Measurements from ENCODE around the gene NRN1L.

NRN1L gene

GRCh38 chr16:67892899-67893742 lies 8.4 kb downstream of the NRN1L start, which contains the start of gene PSKH1:
Gene PSKH1, plus strand, starts transcription at chr16:67893254. Its CDS starts 15,496 bp downstream, at chr16:67908750.
- peak; percentile 70 for DNase-seq (ENCODE audit: low read depth)
- TF ChIP-seq, protein P1, sequence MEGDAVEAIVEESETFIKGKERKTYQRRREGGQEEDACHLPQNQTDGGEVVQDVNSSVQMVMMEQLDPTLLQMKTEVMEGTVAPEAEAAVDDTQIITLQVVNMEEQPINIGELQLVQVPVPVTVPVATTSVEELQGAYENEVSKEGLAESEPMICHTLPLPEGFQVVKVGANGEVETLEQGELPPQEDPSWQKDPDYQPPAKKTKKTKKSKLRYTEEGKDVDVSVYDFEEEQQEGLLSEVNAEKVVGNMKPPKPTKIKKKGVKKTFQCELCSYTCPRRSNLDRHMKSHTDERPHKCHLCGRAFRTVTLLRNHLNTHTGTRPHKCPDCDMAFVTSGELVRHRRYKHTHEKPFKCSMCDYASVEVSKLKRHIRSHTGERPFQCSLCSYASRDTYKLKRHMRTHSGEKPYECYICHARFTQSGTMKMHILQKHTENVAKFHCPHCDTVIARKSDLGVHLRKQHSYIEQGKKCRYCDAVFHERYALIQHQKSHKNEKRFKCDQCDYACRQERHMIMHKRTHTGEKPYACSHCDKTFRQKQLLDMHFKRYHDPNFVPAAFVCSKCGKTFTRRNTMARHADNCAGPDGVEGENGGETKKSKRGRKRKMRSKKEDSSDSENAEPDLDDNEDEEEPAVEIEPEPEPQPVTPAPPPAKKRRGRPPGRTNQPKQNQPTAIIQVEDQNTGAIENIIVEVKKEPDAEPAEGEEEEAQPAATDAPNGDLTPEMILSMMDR (IDR thresholded peaks at IDR 0.05; ENCODE audit: low read depth, low read length, missing control alignments): no peak
- H3K4me3 ChIP-seq (ENCODE audit: low read depth, low read length): peak within 1 kb of the TSS; percentile 86

- no peak for DNase-seq (ENCODE audit: low read depth)
- H3K4me3 ChIP-seq (ENCODE audit: low read depth, low read length): peak overlapping the region; percentile 86
- TF ChIP-seq, protein P1 (IDR thresholded peaks at IDR 0.05; ENCODE audit: low read depth, low read length, missing control alignments): no peak
Observed at GRCh38 chr16:67893743-67894399, 9.2 kb downstream of the NRN1L start.

DNA sequence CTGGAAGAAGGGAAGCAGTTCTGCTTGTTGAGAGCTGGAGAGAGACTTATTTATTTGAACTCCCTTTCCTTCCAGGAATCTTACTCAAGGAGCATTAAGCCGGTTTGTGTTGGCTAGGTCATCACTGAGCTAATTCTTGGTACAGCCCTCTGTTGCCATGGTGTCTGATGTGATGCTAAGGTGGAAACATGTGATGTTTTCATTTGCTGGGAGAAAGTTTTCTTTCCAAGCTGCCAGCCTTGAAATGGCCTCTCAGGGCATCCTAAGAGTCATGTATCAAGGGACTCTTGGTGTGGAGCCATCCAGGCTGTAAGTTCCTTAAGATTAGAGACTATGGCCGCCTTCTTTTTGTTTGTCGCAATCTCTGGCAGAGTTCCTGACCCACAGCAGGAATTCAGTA lies 12.5 kb downstream of the NRN1L start:
- TF ChIP-seq, protein P1 (IDR thresholded peaks at IDR 0.05; ENCODE audit: low read depth, low read length, missing control alignments): no peak
- no peak for DNase-seq (ENCODE audit: low read depth)
- H3K4me3 ChIP-seq (ENCODE audit: low read depth, low read length): no peak overlapping the region

GRCh38 chr16:67901734-67902133 lies 17.0 kb downstream of the NRN1L start:
- TF ChIP-seq, protein P1 (IDR thresholded peaks at IDR 0.05; ENCODE audit: low read depth, low read length, missing control alignments): no peak
- H3K4me3 ChIP-seq (ENCODE audit: low read depth, low read length): no peak overlapping the region
- no peak for DNase-seq (ENCODE audit: low read depth)

- H3K4me3 ChIP-seq (ENCODE audit: low read depth, low read length): no peak overlapping the region
- TF ChIP-seq, protein P1 (IDR thresholded peaks at IDR 0.05; ENCODE audit: low read depth, low read length, missing control alignments): no peak
- no peak for DNase-seq (ENCODE audit: low read depth)
Observed at GRCh38 chr16:67902831-67903230, 18.1 kb downstream of the NRN1L start.

GRCh38 chr16:67907397-67908180 lies 22.9 kb downstream of the NRN1L start:
- no peak overlapping the region for H3K4me3 ChIP-seq (ENCODE audit: low read depth, low read length)
- DNase-seq (ENCODE audit: low read depth): no peak
- TF ChIP-seq, protein P1 (IDR thresholded peaks at IDR 0.05; ENCODE audit: low read depth, low read length, missing control alignments): no peak
